HCT116 (cell line): ENCODE data around the gene RGMB.

Source experiments
- EZH2 ChIP-seq: fragments of 200-600 bp; sonication (generic); IDR thresholded peaks from 2 replicates; pipeline ENCODE4 v1.6.1; 2017; ENCODE audit warnings: antibody characterized with exemption, mixed run types
- POLR2A ChIP-seq: IDR thresholded peaks from 2 replicates; pipeline ENCODE4 v1.7.0; 2011; ENCODE audit warnings: borderline replicate concordance; ENCODE audit not compliant: insufficient read depth, insufficient read length; ENCODE audit errors: extremely low read depth
- POLR2AphosphoS5 ChIP-seq: IDR thresholded peaks from 2 replicates; pipeline ENCODE4 v1.6.1; 2011; ENCODE audit warnings: mild to moderate bottlenecking, low read depth, low read length, moderate library complexity
- RAD21 ChIP-seq: IDR thresholded peaks from 2 replicates; pipeline ENCODE4 v1.6.1; 2012; ENCODE audit warnings: low read depth, mild to moderate bottlenecking
- SIN3A ChIP-seq: IDR thresholded peaks from 2 replicates; pipeline ENCODE4 v1.6.1; 2012; ENCODE audit warnings: low read depth
- TCF7L2 ChIP-seq: IDR thresholded peaks from 2 replicates; pipeline ENCODE4 v1.7.0; 2011; ENCODE audit warnings: borderline replicate concordance, inconsistent platforms; ENCODE audit not compliant: insufficient read depth, insufficient read length; ENCODE audit errors: extremely low read depth
- TF ChIP-seq, protein P1 (sequence below), 3 experiments: fragments of 200-600 bp in 1 of 3; sonication (generic) in 1 of 3; IDR thresholded peaks in 2 of 3; conservative IDR thresholded peaks in 1 of 3; 2 replicates each; pipeline ENCODE4 v1.5.1; 2012 to 2017; ENCODE audit warnings: low read depth in 2 of 3, low read length in 2 of 3, antibody characterized with exemption in 1 of 3, borderline replicate concordance in 1 of 3, control low read depth in 1 of 3, mild to moderate bottlenecking in 1 of 3, mixed read lengths in 1 of 3, mixed run types in 1 of 3, moderate library complexity in 1 of 3; ENCODE audit not compliant: insufficient read depth in 1 of 3
- TF ChIP-seq, protein P2 (sequence below): IDR thresholded peaks from 2 replicates; pipeline ENCODE4 v1.6.1; 2012
- TF ChIP-seq, protein P3 (sequence below): IDR thresholded peaks from 2 replicates; pipeline ENCODE4 v1.6.1; 2012
- TF ChIP-seq, protein P4 (sequence below): IDR thresholded peaks from 2 replicates; pipeline ENCODE4 v1.6.1; 2012; ENCODE audit warnings: low read depth

DNA sequence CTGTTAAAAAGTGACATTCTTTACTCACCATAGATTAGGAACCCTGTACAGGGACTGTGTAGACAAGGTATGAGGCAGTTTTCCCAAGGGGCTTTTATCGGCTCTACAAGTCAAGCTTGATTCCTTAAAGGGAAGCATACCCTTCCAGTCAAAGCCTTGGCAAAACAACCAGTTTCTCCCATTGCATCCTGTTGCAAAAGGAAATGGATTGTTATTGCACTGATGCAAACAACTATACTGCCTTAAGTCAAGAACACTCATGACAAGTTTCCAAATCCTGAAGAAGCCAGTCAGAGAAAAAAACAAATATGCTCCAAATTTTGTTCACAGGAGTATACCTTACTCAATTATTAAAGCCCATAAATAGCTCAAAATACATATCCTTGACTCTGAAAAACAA, 67.5 kb downstream of the RGMB start:
- no peak for TF ChIP-seq POLR2AphosphoS5
- TF ChIP-seq, protein P1, sequence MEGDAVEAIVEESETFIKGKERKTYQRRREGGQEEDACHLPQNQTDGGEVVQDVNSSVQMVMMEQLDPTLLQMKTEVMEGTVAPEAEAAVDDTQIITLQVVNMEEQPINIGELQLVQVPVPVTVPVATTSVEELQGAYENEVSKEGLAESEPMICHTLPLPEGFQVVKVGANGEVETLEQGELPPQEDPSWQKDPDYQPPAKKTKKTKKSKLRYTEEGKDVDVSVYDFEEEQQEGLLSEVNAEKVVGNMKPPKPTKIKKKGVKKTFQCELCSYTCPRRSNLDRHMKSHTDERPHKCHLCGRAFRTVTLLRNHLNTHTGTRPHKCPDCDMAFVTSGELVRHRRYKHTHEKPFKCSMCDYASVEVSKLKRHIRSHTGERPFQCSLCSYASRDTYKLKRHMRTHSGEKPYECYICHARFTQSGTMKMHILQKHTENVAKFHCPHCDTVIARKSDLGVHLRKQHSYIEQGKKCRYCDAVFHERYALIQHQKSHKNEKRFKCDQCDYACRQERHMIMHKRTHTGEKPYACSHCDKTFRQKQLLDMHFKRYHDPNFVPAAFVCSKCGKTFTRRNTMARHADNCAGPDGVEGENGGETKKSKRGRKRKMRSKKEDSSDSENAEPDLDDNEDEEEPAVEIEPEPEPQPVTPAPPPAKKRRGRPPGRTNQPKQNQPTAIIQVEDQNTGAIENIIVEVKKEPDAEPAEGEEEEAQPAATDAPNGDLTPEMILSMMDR (IDR thresholded peaks at IDR 0.05 in 2 of 3, conservative IDR thresholded peaks at IDR 0.05 in 1 of 3; ENCODE audit: borderline replicate concordance in 1 of 3, insufficient read depth in 1 of 3, low read depth in 2 of 3, low read length in 2 of 3) = no peak
- TF ChIP-seq, protein P2, sequence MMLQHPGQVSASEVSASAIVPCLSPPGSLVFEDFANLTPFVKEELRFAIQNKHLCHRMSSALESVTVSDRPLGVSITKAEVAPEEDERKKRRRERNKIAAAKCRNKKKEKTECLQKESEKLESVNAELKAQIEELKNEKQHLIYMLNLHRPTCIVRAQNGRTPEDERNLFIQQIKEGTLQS = no peak
- no peak for TF ChIP-seq RAD21
- TF ChIP-seq POLR2A = no peak
- TF ChIP-seq, protein P3, sequence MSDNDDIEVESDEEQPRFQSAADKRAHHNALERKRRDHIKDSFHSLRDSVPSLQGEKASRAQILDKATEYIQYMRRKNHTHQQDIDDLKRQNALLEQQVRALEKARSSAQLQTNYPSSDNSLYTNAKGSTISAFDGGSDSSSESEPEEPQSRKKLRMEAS = no peak
- TF ChIP-seq SIN3A = no peak
- no peak for TF ChIP-seq TCF7L2
- TF ChIP-seq, protein P4, sequence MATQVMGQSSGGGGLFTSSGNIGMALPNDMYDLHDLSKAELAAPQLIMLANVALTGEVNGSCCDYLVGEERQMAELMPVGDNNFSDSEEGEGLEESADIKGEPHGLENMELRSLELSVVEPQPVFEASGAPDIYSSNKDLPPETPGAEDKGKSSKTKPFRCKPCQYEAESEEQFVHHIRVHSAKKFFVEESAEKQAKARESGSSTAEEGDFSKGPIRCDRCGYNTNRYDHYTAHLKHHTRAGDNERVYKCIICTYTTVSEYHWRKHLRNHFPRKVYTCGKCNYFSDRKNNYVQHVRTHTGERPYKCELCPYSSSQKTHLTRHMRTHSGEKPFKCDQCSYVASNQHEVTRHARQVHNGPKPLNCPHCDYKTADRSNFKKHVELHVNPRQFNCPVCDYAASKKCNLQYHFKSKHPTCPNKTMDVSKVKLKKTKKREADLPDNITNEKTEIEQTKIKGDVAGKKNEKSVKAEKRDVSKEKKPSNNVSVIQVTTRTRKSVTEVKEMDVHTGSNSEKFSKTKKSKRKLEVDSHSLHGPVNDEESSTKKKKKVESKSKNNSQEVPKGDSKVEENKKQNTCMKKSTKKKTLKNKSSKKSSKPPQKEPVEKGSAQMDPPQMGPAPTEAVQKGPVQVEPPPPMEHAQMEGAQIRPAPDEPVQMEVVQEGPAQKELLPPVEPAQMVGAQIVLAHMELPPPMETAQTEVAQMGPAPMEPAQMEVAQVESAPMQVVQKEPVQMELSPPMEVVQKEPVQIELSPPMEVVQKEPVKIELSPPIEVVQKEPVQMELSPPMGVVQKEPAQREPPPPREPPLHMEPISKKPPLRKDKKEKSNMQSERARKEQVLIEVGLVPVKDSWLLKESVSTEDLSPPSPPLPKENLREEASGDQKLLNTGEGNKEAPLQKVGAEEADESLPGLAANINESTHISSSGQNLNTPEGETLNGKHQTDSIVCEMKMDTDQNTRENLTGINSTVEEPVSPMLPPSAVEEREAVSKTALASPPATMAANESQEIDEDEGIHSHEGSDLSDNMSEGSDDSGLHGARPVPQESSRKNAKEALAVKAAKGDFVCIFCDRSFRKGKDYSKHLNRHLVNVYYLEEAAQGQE = no peak
- TF ChIP-seq EZH2 = no peak
